ENCODE data around the gene GPHN. TPM values are rescaled to one million over a fixed set of nuclear protein-coding genes. Genes with fewer than 3 reads are reported as not detected.

The GPHN gene
- total RNA-seq, 1 experiment from 2014 or later, result 34.9 TPM

DNA sequence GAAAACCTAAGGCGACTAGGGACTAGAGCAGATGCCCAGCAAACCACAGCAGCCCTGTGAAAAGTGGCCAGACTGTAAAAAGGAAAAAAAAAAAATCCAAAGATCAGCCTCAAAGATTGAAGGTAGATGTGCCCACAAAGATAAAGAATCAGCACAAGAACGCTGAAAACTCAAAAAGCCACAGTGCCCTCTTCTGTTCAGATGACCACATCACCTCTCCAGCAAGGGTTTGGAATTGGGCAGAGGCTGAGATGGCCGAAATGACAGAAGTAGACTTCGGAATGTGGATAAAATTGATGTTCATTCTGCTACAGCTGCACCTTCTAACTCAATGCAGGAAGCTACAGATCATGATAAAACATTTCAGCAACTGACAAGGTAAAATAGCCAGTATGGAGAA, 154.4 kb downstream of the GPHN start:
- Mint-ChIP-seq H3K27ac (ENCODE audit: unreplicated experiment) (peak overlapping the region; percentile 1), H3K4me3 (ENCODE audit: low read depth, unreplicated experiment) (no peak overlapping the region), H3K4me1 (ENCODE audit: low read depth, unreplicated experiment) (peaks cover 8% of the 10 kb centered on the region), H3K36me3 (ENCODE audit: insufficient read depth, unreplicated experiment) (no peaks in the 10 kb centered on the region), H3K27me3 (ENCODE audit: unreplicated experiment) (no peaks in the 10 kb centered on the region), H3K9me3 (ENCODE audit: low read depth, unreplicated experiment) (peaks cover 3% of the 10 kb centered on the region)
- peak; percentile 39 for DNase-seq
- no TSS peak for BruUV-seq (replicated peaks)
- intact Hi-C loops (cut with micrococcal nuclease; ENCODE audit: unreplicated experiment), result loop anchor here (1.0 to 5.0 kb wide), 3 partner anchors 38 to 260 kb away; no protein-coding TSS in a partner anchor
- TF ChIP-seq, protein P1, sequence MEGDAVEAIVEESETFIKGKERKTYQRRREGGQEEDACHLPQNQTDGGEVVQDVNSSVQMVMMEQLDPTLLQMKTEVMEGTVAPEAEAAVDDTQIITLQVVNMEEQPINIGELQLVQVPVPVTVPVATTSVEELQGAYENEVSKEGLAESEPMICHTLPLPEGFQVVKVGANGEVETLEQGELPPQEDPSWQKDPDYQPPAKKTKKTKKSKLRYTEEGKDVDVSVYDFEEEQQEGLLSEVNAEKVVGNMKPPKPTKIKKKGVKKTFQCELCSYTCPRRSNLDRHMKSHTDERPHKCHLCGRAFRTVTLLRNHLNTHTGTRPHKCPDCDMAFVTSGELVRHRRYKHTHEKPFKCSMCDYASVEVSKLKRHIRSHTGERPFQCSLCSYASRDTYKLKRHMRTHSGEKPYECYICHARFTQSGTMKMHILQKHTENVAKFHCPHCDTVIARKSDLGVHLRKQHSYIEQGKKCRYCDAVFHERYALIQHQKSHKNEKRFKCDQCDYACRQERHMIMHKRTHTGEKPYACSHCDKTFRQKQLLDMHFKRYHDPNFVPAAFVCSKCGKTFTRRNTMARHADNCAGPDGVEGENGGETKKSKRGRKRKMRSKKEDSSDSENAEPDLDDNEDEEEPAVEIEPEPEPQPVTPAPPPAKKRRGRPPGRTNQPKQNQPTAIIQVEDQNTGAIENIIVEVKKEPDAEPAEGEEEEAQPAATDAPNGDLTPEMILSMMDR (IDR thresholded peaks at IDR 0.05; ENCODE audit: unreplicated experiment), result peak; percentile 45
- CTCF ChIA-PET, result interaction anchor here (1.2 kb wide), 1 partner anchor 38 kb away, joined by 11 read pairs; no protein-coding TSS in a partner anchor

DNA sequence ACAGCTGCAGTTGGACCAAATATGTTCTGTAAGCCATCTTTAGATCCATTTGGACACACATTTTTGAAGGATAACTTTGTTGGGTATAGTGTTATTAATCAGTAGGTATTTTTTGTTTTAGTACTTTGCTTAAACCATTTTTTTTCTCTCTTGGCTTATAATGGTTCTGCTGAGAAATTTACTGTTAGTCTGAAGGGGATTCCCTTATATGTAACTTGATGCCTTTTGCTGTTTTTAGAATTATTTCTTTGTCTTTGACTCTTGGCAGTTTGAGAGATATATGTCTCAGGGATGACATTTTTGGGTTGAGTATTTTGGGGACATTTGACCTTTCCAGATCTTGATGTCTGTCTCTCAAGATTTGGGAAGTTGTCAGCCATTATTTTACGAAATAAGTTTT, 169.8 kb downstream of the GPHN start:
- Mint-ChIP-seq H3K9me3 (ENCODE audit: low read depth, unreplicated experiment) (peaks cover 13% of the 10 kb centered on the region), H3K27me3 (ENCODE audit: unreplicated experiment) (no peaks in the 10 kb centered on the region), H3K4me1 (ENCODE audit: low read depth, unreplicated experiment) (no peaks in the 10 kb centered on the region), H3K4me3 (ENCODE audit: low read depth, unreplicated experiment) (no peak overlapping the region), H3K36me3 (ENCODE audit: insufficient read depth, unreplicated experiment) (peaks cover 4% of the 10 kb centered on the region), H3K27ac (ENCODE audit: unreplicated experiment) (no peak overlapping the region)
- BruUV-seq (replicated peaks), result no TSS peak
- intact Hi-C loops (cut with micrococcal nuclease; ENCODE audit: unreplicated experiment), result no loop called here
- CTCF ChIA-PET, result no interaction called here
- no peak for DNase-seq
- TF ChIP-seq, protein P1 (IDR thresholded peaks at IDR 0.05; ENCODE audit: unreplicated experiment), result no peak

DNA sequence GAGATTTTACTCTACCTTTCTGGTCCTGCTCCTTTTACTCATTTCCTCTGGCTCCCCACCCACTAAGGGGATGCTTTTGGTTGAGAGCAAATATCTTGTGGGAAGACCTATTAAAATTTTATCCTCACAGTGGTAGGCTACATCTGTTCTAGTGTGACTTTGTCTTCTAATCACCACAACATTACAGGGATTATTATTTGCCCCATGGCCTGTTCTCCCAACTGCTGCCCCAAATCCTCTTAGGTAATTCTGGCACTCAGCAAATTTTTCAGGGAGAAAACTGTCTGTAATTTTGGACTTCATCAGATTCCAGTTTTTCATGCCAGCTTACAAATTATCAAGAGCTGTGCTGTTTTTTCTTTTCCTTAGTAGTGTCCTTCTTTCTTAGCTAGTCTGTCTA, 172.3 kb downstream of the GPHN start:
- H3K27me3 Mint-ChIP-seq (ENCODE audit: unreplicated experiment), result no peaks in the 10 kb centered on the region
- peaks cover 10% of the 10 kb centered on the region for H3K9me3 Mint-ChIP-seq (ENCODE audit: low read depth, unreplicated experiment)
- intact Hi-C loops (cut with micrococcal nuclease; ENCODE audit: unreplicated experiment), result no loop called here
- no peak overlapping the region for H3K27ac Mint-ChIP-seq (ENCODE audit: unreplicated experiment)
- no peak for DNase-seq
- H3K4me1 Mint-ChIP-seq (ENCODE audit: low read depth, unreplicated experiment), result no peaks in the 10 kb centered on the region
- CTCF ChIA-PET, result no interaction called here
- H3K4me3 Mint-ChIP-seq (ENCODE audit: low read depth, unreplicated experiment), result no peak overlapping the region
- peaks cover 4% of the 10 kb centered on the region for H3K36me3 Mint-ChIP-seq (ENCODE audit: insufficient read depth, unreplicated experiment)
- no TSS peak for BruUV-seq (replicated peaks)
- TF ChIP-seq, protein P1 (IDR thresholded peaks at IDR 0.05; ENCODE audit: unreplicated experiment), result no peak

DNA sequence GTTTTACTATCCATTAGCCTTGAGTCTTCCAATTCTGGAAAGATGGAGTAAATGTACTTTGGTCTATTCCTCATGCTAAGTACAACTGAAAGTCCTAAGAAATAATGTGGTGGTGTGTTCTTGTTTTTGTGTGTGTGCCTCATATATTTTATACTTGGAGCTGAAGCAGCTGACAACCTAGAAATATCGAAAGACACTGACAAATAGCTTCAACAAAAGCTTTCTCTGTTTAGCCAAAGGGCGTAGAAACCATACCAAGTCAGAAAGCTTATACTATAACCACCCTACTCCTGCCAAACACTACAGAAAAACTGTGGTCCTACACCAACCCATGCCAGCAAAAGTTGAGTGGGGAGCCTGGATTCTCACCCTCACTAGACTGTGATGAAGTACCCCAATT, 188.4 kb downstream of the GPHN start:
- Mint-ChIP-seq H3K4me3 (ENCODE audit: low read depth, unreplicated experiment) (no peak overlapping the region), H3K9me3 (ENCODE audit: low read depth, unreplicated experiment) (peaks cover 2% of the 10 kb centered on the region), H3K27ac (ENCODE audit: unreplicated experiment) (no peak overlapping the region), H3K27me3 (ENCODE audit: unreplicated experiment) (no peaks in the 10 kb centered on the region), H3K4me1 (ENCODE audit: low read depth, unreplicated experiment) (no peaks in the 10 kb centered on the region), H3K36me3 (ENCODE audit: insufficient read depth, unreplicated experiment) (no peaks in the 10 kb centered on the region)
- DNase-seq, result no peak
- CTCF ChIA-PET, result no interaction called here
- BruUV-seq (replicated peaks), result no TSS peak
- intact Hi-C loops (cut with micrococcal nuclease; ENCODE audit: unreplicated experiment), result no loop called here
- TF ChIP-seq, protein P1 (IDR thresholded peaks at IDR 0.05; ENCODE audit: unreplicated experiment), result no peak

Data from Calu3 (cell line).